NCI-H1092 (cell line): ENCODE results near the gene ZNF280C.
"Not testable (repeated sequence)": the region's sequence is repeated elsewhere in the genome, so short reads cannot be mapped to it uniquely, and the experiment has no call there.

Experiments used
- DNase-seq: peaks from one replicate; lab custom pipeline; 2025; lab: John Stamatoyannopoulos, UW

Gene ZNF280C

GRCh38 chrX:130261296-130261893, 7.3 kb downstream of the ZNF280C start:
- DNase-seq: no peak

GRCh38 chrX:130260316-130260715, 8.4 kb downstream of the ZNF280C start:
- no peak for DNase-seq

GRCh38 chrX:130253916-130254315, 14.8 kb downstream of the ZNF280C start:
- DNase-seq: no peak

GRCh38 chrX:130251671-130252070, 17.0 kb downstream of the ZNF280C start:
- DNase-seq: no peak

DNA sequence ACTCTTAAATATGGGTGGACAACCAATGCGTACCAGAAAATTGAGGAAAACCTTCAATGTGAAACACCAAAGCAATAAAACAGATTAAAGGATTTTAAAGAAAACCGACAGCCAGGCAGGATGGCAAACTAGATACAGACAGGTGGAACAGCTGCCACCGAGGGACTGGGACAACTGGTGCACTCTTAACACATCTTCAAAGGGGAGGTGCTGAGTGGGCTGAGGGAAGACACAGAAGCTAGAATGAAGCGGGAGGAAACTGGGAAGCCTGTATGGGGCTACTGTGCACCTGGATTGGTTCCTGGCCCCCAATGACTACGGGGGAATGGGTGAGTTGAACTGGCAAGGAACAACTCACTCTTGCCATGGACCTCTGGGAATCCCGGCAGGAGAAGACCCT, 20.7 kb downstream of the ZNF280C start:
- DNase-seq: no peak

- no peak for DNase-seq
Observed at GRCh38 chrX:130246084-130246483, 22.6 kb downstream of the ZNF280C start.

GRCh38 chrX:130245441-130245840, 23.3 kb downstream of the ZNF280C start:
- DNase-seq: no peak

DNA sequence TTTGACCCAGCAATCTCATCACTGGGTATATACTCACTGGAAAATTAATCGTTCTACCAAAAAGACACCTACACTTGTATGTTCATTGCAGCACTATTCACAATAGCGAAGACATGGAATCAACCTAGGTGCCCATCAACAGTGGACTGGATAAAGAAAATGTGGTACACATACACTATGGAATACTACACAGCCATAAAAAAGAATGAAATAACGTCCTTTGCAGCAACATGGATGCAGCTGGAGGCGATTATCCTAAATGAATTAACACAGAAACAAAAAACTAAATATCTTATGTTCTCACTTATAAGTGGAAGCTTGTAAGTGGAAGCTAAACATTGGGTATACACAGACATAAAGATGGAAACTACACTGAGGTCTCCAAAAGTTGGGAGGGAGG, 37.5 kb downstream of the ZNF280C start:
- not testable (repeated sequence) for DNase-seq

GRCh38 chrX:130228871-130229270, 39.8 kb downstream of the ZNF280C start:
- no peak for DNase-seq

- no peak for DNase-seq
Observed at GRCh38 chrX:130224810-130225209, 43.9 kb downstream of the ZNF280C start.

- DNase-seq: no peak
Observed at GRCh38 chrX:130216320-130216719, 52.4 kb downstream of the ZNF280C start.

DNA sequence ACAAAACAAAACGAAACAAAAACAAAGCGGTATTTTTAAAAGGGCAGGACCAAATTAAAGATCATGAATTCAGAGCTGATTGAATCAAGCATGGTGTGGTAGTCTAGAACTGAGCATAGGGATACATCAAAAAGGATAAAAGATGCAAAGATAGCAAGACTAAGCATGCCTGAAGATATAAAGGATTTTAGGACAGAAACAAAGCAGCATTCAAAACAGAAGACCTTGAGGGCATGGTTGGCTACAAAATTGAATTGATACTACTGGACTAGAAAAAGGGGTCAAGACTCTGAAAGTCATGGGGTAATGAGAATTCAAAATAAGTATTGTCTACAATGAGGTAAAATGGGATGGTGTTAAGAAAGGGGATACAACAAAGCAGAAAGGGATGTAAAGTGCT, 55.3 kb downstream of the ZNF280C start:
- no peak for DNase-seq

DNA sequence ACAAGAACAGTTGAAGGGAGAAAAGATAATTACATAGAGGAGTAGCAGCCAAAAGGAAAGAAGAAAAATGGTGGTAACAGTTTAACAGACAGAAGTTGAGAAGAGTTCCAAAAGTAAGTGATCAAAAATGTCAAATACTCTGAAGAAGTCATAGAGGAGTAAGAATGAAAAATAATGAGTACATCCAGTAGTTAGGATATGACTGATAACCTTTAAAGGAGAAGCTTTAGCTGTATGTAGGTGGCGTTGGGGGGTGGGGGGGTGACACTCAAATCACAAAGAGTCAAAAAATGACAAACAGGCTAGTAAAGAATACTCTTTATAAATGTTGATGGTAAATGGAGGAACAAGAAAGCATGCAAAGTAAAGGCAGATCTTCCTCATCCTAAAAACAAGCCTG, 56.3 kb downstream of the ZNF280C start:
- DNase-seq: no peak

DNA sequence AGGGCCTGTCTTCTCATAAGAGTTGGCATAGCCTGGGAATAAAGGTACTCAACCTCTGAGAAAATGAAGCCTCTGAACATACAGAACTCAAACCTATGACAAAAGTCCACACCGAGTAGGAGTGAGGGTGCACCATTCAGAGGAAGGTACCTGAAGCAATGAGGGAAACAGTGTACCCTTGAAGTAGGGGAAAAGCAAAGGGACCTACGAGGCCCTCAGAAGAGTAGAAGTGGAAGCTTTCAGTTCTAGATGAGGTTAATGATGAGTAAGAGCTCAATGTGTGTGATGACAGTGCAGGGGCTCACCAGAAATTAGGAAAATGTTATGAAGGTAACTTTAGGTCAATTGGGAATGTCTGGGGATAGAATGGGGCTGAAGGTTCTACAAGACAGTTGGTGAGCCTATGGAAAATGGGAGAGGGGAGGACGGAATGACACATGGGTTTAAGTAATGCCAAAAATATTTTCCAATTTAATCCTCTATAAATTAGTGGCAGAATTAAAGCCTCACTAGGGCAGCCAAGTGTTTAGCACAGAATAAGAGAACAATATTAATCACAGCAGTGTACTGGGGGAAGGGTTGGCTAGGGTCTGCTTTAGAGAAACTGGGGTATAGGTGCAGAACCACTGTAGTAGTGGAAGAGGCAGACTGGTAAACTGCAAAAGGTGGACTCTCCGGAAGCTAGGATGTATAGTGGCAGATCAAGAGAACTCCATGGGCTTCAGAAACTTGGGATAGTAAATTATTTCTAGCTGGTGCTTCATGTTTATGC, 57.1 kb downstream of the ZNF280C start:
- no peak for DNase-seq

- DNase-seq: no peak
Observed at GRCh38 chrX:130204647-130205046, 64.1 kb downstream of the ZNF280C start.

GRCh38 chrX:130197464-130197863, 71.2 kb downstream of the ZNF280C start:
- DNase-seq: no peak

- no peak for DNase-seq
Observed at GRCh38 chrX:130196466-130196865, 72.2 kb downstream of the ZNF280C start.

- no peak for DNase-seq
Observed at GRCh38 chrX:130190801-130191200, 77.9 kb downstream of the ZNF280C start.

DNA sequence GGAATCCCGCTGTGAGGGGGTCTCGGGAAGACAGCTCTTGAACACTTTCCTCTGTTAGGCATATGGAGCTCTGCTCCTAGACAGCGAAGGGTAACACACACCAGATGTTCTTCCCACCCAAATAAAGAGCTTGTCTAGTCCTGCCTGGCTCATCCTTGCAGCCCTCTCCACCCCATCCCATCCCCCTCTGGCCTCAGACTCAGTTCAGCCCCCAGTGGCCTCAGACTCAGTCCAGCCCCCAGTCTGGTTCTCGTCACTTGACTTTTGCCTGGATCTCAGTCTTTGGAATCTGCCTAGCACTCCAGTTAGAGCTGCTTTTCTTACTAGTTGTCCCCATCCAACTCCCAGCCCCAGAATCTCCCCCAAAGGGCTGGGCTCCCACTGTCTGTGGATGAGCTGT, 82.0 kb downstream of the ZNF280C start:
- no peak for DNase-seq

DNA sequence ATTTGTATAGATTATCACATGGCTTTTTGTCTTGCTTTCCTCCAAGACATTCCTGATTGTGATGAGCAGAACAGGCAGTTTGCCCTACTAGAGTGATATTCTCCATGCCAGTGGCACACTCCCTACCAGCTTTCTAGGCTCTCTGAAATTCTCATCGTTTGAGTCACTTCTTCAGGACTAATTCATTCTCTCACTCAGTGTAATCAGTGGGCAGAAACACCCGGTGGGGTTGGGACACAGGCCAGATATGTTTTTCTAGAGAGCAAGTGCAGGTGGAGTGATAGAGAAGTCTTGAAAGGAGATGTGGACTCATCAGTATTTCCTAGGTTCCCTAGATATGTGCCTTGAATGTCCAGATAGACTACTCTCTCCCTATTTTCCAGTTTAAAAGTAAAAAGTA, 83.8 kb downstream of the ZNF280C start:
- no peak for DNase-seq

GRCh38 chrX:130184168-130184567, 84.5 kb downstream of the ZNF280C start:
- DNase-seq: no peak

- no peak for DNase-seq
Observed at GRCh38 chrX:130179579-130180215, 89.0 kb downstream of the ZNF280C start.

GRCh38 chrX:130179170-130179569, 89.5 kb downstream of the ZNF280C start:
- DNase-seq: no peak
